Breast epithelium (tissue), 3 donors: ENCODE measurements around the gene NBEAL2.

ENCODE experiments used
- CTCF ChIP-seq, 3 donors: fragments of 450-650 bp; IDR thresholded peaks; one replicate each; pipeline ENCODE4 v1.5.1; 2016 to 2017; ENCODE audit warnings: antibody characterized with exemption in 3 of 3, mild to moderate bottlenecking in 3 of 3, moderate library complexity in 3 of 3
- POLR2A ChIP-seq: fragments of 450-650 bp; IDR thresholded peaks from one replicate; pipeline ENCODE4 v1.6.1; 2016; ENCODE audit warnings: antibody characterized with exemption, mild to moderate bottlenecking, moderate library complexity
- POLR2AphosphoS5 ChIP-seq, 3 donors: sonication (generic); formaldehyde crosslinking; IDR thresholded peaks; one replicate each; pipeline ENCODE4 v1.6.1; 2017; ENCODE audit warnings: antibody characterized with exemption in 3 of 3

GRCh38 chr3:47001731-47002170 lies 22.3 kb downstream of the NBEAL2 start:
- TF ChIP-seq CTCF (IDR thresholded peaks at IDR 0.05) (no peak), POLR2A (no peak), POLR2AphosphoS5 (IDR thresholded peaks at IDR 0.05) (no peak)
